Measurements from ENCODE around the gene CD274. TPM values are rescaled to one million over a fixed set of nuclear protein-coding genes. Genes with fewer than 3 reads are reported as not detected.
"Not testable (repeated sequence)": the region's sequence is repeated elsewhere in the genome, so short reads cannot be mapped to it uniquely, and the experiment has no call there.

CD274 gene
- total RNA-seq, 1 donor from 2014 or later, result 2.2 TPM

DNA sequence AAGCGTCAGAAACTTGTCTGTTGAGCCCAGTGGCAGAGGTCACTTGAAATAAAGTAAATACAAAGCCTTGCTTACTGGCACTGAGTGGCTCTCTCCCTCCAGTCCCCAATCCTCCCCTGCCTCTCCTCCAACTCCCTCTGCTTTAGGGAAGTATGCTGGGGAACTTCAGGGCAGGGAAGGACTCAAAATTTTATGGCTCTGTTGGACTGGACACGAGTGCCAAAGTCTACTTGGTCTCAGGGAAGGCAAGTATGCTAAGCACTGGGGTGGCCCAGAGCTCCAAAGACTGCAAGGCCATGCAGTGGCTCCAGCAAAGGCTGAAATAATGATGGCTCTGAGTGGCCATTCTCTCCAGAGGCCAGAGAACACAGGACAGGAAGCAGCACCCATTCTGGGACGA, 22.2 kb upstream of the CD274 start:
- Histone ChIP-seq H3K36me3 (no peaks in the 10 kb centered on the region), H3K9me3 (no peaks in the 10 kb centered on the region), H3K4me3 (no peak overlapping the region), H3K4me1 (no peaks in the 10 kb centered on the region), H3K27ac (no peak overlapping the region), H3K27me3 (no peaks in the 10 kb centered on the region)
- intact Hi-C loops (cut with DNase I), result no loop called here
- no peak for TF ChIP-seq POLR2A (IDR thresholded peaks at IDR 0.05)
- TF ChIP-seq POLR2AphosphoS5 (IDR thresholded peaks at IDR 0.05; ENCODE audit: insufficient read depth in 1 of 2, low read depth in 1 of 2), result no peak
- TF ChIP-seq, protein P1, sequence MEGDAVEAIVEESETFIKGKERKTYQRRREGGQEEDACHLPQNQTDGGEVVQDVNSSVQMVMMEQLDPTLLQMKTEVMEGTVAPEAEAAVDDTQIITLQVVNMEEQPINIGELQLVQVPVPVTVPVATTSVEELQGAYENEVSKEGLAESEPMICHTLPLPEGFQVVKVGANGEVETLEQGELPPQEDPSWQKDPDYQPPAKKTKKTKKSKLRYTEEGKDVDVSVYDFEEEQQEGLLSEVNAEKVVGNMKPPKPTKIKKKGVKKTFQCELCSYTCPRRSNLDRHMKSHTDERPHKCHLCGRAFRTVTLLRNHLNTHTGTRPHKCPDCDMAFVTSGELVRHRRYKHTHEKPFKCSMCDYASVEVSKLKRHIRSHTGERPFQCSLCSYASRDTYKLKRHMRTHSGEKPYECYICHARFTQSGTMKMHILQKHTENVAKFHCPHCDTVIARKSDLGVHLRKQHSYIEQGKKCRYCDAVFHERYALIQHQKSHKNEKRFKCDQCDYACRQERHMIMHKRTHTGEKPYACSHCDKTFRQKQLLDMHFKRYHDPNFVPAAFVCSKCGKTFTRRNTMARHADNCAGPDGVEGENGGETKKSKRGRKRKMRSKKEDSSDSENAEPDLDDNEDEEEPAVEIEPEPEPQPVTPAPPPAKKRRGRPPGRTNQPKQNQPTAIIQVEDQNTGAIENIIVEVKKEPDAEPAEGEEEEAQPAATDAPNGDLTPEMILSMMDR (IDR thresholded peaks at IDR 0.05), result no peak
- DNase-seq (ENCODE audit: extremely low spot score in 2 of 2), result no peak

DNA sequence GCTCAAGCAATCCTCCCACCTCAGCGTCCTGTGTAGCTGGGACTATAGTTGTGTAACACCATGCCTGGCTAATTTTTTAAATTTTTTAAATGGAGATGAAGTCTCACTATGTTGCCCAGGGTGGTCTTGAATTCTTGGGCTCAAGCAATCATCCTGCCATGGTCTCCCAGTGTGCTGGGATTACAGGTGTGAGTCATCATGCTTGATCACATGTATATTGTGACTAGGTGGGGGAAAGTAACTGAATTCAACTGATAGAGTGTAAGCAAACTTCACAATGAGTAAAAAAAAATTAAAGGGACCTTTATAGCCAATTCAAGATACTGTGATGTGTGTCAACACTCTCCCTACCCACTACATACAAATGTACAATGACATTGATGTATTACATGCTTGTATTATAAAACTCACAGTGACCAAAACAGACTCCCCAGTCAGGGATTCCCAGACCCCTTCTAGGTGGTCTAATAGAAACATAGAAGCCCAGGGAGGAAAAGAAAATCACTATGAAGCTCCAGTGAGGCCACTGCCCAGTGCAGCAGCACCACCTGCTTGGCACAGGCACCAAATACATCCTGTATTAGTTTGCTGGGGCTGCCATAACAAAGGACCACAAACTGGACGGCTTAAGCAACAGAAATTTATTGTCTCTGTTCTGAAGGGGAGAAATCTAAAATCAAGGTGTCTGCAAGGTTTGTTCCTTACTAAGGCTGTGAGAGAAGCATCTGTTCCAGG, 21.4 kb upstream of the CD274 start:
- Histone ChIP-seq H3K27me3 (no peaks in the 10 kb centered on the region), H3K36me3 (no peaks in the 10 kb centered on the region), H3K4me3 (no peak overlapping the region), H3K4me1 (no peaks in the 10 kb centered on the region), H3K9me3 (no peaks in the 10 kb centered on the region), H3K27ac (no peak overlapping the region)
- intact Hi-C loops (cut with DNase I), result no loop called here
- TF ChIP-seq POLR2A (IDR thresholded peaks at IDR 0.05), result no peak
- TF ChIP-seq POLR2AphosphoS5 (IDR thresholded peaks at IDR 0.05; ENCODE audit: insufficient read depth in 1 of 2, low read depth in 1 of 2), result no peak
- TF ChIP-seq, protein P1 (IDR thresholded peaks at IDR 0.05), result no peak
- no peak for DNase-seq (ENCODE audit: extremely low spot score in 2 of 2)

DNA sequence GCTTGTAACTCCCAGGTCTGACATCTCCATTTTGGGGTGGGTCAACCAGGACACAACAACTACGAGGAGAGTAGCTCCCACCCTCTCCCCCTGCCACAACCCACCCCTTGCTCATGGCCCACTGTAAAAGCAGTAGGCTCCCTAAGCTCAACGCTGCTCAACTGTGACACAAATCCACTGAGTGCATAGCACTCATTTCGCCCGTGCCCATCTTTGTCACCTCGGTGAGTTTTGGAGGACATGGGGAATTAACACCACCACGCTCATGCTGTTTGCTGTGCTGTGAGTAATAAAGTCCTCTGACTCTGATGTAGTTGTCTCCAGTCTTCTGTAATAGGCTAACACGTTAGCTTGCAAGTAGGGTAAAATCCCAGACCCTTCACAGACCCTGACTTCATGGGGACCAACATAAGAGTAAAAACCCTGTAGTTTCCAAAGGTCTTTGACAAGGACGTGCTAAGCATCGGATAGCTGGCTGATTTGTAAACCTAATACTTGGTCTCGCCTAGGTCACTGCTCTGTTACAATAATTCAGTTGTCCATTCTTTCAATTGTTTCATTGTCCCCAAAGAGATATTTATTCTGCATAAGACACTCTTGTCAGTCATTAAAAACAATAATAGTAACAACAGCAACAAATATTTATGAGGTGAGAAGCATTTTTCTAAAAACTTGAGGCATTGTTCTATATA, 20.3 kb upstream of the CD274 start:
- no peaks in the 10 kb centered on the region for H3K9me3 ChIP-seq
- no peaks in the 10 kb centered on the region for H3K4me1 ChIP-seq
- H3K27ac ChIP-seq, result no peak overlapping the region
- TF ChIP-seq, protein P1 (IDR thresholded peaks at IDR 0.05), result no peak
- TF ChIP-seq POLR2A (IDR thresholded peaks at IDR 0.05) (no peak), POLR2AphosphoS5 (IDR thresholded peaks at IDR 0.05; ENCODE audit: insufficient read depth in 1 of 2, low read depth in 1 of 2) (no peak)
- no peak overlapping the region for H3K4me3 ChIP-seq
- DNase-seq (ENCODE audit: extremely low spot score in 2 of 2), result no peak
- H3K27me3 ChIP-seq, result no peaks in the 10 kb centered on the region
- peaks cover 0 to 6% of the 10 kb centered on the region in 2 donors for H3K36me3 ChIP-seq
- intact Hi-C loops (cut with DNase I), result loop anchor here (10.0 kb wide), 1 partner anchor 675 kb away; no protein-coding TSS in a partner anchor

DNA sequence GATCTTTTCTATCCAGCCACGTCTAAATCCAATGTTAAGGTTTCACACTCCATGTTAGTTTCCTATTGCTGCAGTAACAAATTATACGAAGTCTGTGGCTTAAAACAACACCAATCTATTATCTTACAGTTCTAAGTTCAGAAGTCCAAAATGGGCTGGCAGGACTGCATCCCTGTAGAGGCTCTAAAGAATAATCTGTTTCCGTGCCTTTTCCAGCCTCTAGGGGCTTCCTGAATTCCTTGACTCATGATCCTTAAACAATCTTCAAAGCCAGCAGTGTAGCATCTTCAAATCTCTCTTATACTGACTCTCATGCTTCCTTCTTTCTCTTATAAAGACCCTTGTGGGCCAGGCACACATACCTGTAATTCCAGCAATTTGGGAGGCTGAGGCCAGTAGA, 19.4 kb upstream of the CD274 start:
- Histone ChIP-seq H3K9me3 (no peaks in the 10 kb centered on the region), H3K27me3 (no peaks in the 10 kb centered on the region), H3K36me3 (peaks cover 0 to 9% of the 10 kb centered on the region in 2 donors), H3K27ac (no peak overlapping the region), H3K4me3 (no peak overlapping the region), H3K4me1 (peaks cover 2% of the 10 kb centered on the region)
- DNase-seq (ENCODE audit: extremely low spot score in 2 of 2), result no peak
- intact Hi-C loops (cut with DNase I), result loop anchor here (10.0 kb wide), 1 partner anchor 676 kb away; no protein-coding TSS in a partner anchor
- TF ChIP-seq, protein P1 (IDR thresholded peaks at IDR 0.05), result no peak
- no peak for TF ChIP-seq POLR2A (IDR thresholded peaks at IDR 0.05)

DNA sequence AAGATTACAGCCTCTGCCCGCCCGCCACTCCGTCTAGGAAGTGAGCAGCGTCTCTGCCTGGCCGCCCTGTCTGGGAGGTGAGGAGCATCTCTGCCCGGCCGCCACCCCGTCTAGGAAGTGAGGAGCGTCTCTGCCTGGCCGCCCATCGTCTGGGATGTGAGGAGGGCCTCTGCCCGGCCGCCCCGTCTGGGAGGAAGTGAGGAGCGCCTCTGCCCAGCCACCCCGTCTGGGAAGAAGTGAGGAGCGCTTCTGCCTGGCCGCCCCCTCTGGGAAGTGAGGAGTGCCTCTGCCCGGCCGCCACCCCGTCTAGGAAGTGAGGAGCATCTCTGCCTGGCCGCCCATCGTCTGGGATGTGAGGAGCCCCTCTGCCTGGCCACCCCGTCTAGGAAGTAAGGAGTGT, 17.5 kb upstream of the CD274 start:
- not testable (repeated sequence) for H3K4me3 ChIP-seq; H3K27ac ChIP-seq; H3K9me3 ChIP-seq; H3K36me3 ChIP-seq; H3K27me3 ChIP-seq; DNase-seq (ENCODE audit: extremely low spot score in 2 of 2)
- H3K4me1 ChIP-seq, result peaks cover 17% of the 10 kb centered on the region
- intact Hi-C loops (cut with DNase I), result loop anchor here (10.0 kb wide), 1 partner anchor 678 kb away; no protein-coding TSS in a partner anchor

DNA sequence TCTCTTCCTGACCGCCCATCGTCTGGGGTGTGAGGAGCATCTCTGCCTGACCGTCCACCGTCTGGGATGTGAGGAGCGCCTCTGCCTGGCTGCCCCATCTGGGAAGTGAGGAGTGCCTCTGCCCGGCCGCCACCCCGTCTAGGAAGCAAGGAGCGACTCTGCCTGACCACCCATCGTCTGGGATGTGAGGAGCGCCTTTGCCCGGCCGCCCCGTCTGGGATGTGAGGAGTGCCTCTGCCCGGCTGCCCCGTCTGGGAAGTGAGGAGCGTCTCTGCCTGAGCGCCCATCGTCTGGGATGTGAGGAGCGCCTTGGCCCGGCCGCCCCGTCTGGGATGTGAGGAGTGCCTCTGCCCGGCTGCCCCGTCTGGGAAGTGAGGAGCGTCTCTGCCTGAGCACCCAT, 17.0 kb upstream of the CD274 start:
- not testable (repeated sequence) for H3K36me3 ChIP-seq; H3K9me3 ChIP-seq; H3K4me3 ChIP-seq; DNase-seq (ENCODE audit: extremely low spot score in 2 of 2); H3K27ac ChIP-seq; H3K27me3 ChIP-seq
- intact Hi-C loops (cut with DNase I), result loop anchor here (10.0 kb wide), 1 partner anchor 679 kb away; no protein-coding TSS in a partner anchor
- peaks cover 21% of the 10 kb centered on the region for H3K4me1 ChIP-seq

DNA sequence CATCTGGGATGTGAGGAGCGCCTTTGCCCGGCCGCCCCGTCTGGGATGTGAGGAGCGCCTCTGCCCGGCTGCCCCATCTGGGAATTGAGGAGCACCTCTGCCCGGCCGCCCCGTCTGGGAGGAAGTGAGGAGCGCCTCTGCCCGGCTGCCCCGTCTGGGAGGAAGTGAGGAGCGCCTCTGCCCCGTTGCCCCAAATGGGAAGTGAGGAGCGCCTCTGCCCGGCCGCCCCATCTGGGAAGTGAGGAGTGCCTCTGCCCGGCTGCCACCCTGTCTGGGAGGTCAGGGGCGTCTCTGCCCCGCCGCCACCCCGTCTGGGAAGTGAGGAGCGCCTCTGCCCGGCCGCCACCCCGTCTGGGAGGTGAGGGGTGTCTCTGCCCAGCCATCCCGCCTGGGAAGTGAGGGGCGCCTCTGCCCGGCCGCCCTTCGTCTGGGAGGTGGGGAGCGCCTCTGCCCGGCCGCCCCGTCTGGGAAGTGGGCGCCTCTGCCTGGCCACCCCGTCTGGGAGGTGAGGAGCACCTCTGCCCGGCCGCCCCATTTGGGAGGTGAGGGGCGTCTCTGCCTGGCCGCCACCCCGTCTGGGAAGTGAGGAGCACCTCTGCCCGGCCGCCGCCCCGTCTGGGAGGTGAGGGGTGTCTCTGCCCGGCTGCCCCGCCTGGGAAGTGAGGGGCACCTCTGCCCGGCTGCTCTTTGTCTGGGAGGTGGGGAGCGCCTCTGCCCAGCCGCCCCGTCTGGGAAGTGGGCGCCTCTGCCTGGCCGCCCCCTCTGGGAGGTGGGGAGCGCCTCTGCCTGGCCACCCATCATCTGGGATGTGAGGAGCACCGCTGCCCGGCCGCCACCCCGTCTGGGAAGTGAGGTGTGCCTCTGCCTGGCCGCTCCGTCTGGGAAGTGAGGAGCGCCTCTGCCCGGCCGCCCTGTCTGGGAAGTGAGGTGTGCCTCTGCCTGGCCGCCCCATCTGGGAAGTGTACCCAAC, 16.2 kb upstream of the CD274 start:
- H3K4me1 ChIP-seq, result peaks cover 27% of the 10 kb centered on the region
- H3K36me3 ChIP-seq; DNase-seq (ENCODE audit: extremely low spot score in 2 of 2); H3K27ac ChIP-seq; H3K9me3 ChIP-seq; H3K4me3 ChIP-seq; H3K27me3 ChIP-seq: not testable (repeated sequence)
- intact Hi-C loops (cut with DNase I), result loop anchor here (10.0 kb wide), 1 partner anchor 679 kb away; no protein-coding TSS in a partner anchor

Data from vagina (tissue), 2 donors.